GM19372 (cell line): ENCODE data around the gene TTC7B.

Source experiments
- ATAC-seq: cut with Tn5 transposase; IDR thresholded peaks from one replicate; pipeline ENCODE4 v1.9.1; 2021; ENCODE audit warnings: mild to moderate bottlenecking, low read depth, moderate library complexity; ENCODE audit not compliant: unreplicated experiment

TTC7B gene

GRCh38 chr14:90681929-90682328, 134.3 kb downstream of the TTC7B start:
- ATAC-seq, result no peak

GRCh38 chr14:90678846-90679362, 137.3 kb downstream of the TTC7B start:
- no peak for ATAC-seq

GRCh38 chr14:90678420-90678819, 137.8 kb downstream of the TTC7B start:
- no peak for ATAC-seq

- no peak for ATAC-seq
These were observed 138.7 kb downstream of the TTC7B start for GRCh38 chr14:90677484-90678050.

GRCh38 chr14:90676912-90677311, 139.3 kb downstream of the TTC7B start:
- ATAC-seq, result no peak

- no peak for ATAC-seq
These were observed 139.9 kb downstream of the TTC7B start for GRCh38 chr14:90676356-90676755.

GRCh38 chr14:90675399-90675798, 140.8 kb downstream of the TTC7B start:
- ATAC-seq, result no peak

- no peak for ATAC-seq
These were observed 141.5 kb downstream of the TTC7B start for GRCh38 chr14:90674716-90675115.

- no peak for ATAC-seq
These were observed 142.1 kb downstream of the TTC7B start for GRCh38 chr14:90674043-90674670.

GRCh38 chr14:90671382-90672234, 144.6 kb downstream of the TTC7B start:
- no peak for ATAC-seq

GRCh38 chr14:90669731-90670130, 146.5 kb downstream of the TTC7B start:
- ATAC-seq, result no peak

- no peak for ATAC-seq
These were observed 149.7 kb downstream of the TTC7B start for GRCh38 chr14:90666571-90666970.

- ATAC-seq, result no peak
These were observed 150.8 kb downstream of the TTC7B start for GRCh38 chr14:90665321-90666000.

- no peak for ATAC-seq
These were observed 151.3 kb downstream of the TTC7B start for GRCh38 chr14:90664911-90665310.

GRCh38 chr14:90663680-90664079, 152.6 kb downstream of the TTC7B start:
- ATAC-seq, result no peak

GRCh38 chr14:90663140-90663539, 153.1 kb downstream of the TTC7B start:
- ATAC-seq, result no peak

GRCh38 chr14:90661866-90662265, 154.4 kb downstream of the TTC7B start:
- no peak for ATAC-seq

- ATAC-seq, result no peak
These were observed 155.2 kb downstream of the TTC7B start for GRCh38 chr14:90660865-90661570.

- ATAC-seq, result no peak
These were observed 157.1 kb downstream of the TTC7B start for GRCh38 chr14:90659156-90659555.

- no peak for ATAC-seq
These were observed 157.7 kb downstream of the TTC7B start for GRCh38 chr14:90658541-90658967.
